ENCODE data around the gene P3H3.

The P3H3 gene, protein sequence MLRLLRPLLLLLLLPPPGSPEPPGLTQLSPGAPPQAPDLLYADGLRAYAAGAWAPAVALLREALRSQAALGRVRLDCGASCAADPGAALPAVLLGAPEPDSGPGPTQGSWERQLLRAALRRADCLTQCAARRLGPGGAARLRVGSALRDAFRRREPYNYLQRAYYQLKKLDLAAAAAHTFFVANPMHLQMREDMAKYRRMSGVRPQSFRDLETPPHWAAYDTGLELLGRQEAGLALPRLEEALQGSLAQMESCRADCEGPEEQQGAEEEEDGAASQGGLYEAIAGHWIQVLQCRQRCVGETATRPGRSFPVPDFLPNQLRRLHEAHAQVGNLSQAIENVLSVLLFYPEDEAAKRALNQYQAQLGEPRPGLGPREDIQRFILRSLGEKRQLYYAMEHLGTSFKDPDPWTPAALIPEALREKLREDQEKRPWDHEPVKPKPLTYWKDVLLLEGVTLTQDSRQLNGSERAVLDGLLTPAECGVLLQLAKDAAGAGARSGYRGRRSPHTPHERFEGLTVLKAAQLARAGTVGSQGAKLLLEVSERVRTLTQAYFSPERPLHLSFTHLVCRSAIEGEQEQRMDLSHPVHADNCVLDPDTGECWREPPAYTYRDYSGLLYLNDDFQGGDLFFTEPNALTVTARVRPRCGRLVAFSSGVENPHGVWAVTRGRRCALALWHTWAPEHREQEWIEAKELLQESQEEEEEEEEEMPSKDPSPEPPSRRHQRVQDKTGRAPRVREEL

GRCh38 chr12:6827982-6828780 lies at the start of gene P3H3:
TSS of gene P3H3 (plus strand) at chr12:6828407. CDS start at chr12:6828441, 34 bp downstream.
- no peak for DNase-seq

GRCh38 chr12:6778574-6779550 lies 49.3 kb upstream of the P3H3 start:
- peak; percentile 85 for DNase-seq

GRCh38 chr12:6779708-6780432 lies 48.3 kb upstream of the P3H3 start:
- no peak for DNase-seq

- DNase-seq: no peak
These were observed 47.6 kb upstream of the P3H3 start for GRCh38 chr12:6780573-6780972.

DNA sequence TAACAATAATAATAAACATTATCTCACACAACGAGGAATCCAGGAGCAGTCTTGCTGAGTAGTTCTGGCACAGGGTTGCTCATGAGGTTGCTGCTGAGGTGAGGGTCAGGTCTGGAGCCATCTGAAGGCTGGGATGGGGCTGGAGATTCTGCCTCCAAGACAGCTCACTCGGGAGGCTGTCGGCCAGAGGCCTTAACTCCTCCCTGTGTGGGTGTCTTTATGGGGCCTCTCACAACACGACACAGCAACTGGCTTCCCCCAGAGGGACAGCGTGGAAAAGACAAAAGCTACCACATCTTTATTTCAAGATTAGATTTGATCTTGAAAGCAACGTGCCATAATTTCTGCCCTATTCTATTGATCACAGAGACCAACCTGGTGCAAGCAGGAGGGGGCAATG lies 46.1 kb upstream of the P3H3 start:
- DNase-seq: no peak

DNA sequence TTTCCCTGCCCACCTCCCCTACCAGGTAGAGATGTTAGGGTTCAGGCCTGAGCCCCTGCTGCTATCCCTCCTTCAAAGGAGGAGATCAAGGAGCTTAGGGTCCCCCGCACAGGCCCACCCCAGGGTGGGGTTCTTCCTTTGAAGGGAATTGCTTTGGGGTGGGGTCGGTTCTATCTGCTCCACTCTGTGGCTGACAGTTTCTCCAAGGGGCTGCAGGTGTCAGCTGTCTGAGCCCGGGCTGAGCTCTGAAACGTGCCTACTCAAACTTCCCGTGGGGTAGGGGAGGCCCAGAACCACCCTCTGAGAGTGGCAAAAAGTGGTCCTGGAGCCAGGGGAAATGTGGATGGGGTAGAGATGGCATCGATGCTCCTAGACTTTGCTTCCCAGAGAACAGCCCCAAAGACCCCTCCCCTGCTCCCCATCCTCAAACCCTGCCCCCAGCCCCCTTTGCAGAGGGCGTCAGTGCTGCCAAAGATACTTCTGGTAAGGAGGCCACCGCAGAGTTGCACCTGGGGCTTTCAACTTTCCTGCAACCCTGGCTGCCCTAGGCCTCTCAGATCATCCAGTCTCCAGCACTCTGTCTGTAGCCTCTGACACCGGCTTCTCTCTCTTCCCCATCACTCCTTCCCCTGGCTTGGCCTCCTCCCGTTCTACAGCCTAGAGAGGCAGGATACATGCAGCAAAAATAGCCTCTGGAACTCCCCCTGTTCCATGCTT lies 45.2 kb upstream of the P3H3 start:
- DNase-seq: no peak

DNA sequence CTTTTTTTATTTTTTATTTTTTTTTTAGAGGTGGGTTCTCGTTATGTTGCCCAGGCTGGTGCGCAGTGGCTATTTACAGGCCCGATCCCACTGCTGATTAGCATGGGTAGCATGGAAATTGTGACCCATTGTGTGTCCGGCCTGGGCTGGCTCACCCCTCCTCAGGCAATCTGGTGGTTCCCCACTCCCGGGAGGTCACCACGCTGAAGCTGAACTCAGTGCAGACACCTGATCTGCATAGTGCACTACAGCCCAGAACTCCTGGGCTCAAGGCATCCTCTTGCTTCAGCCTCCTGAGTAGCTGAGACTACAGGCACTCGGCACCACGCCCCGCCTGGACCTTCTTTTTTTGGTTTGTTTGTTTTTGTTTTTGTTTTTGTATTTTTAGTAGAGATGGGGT lies 44.4 kb upstream of the P3H3 start:
- DNase-seq: no peak

DNA sequence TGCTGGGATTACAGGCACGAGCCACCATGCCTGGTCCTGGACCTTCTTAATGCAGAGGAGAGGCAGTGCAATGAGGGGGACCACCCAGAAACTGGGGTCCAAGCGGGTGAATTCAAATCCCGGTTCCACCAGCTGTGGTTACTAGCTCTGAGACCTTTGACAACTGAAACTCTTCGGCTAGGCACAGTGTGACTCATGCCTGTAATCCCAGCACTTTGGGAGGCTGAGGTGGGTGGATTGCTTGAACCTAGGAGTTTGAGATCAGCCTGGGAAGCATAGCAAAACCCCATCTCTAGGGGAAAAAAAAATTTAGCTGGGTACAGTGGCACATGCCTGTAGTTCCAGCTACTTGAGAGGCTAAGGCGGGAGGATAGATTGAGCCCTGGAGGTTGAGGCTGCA lies 43.9 kb upstream of the P3H3 start:
- DNase-seq: no peak

DNA sequence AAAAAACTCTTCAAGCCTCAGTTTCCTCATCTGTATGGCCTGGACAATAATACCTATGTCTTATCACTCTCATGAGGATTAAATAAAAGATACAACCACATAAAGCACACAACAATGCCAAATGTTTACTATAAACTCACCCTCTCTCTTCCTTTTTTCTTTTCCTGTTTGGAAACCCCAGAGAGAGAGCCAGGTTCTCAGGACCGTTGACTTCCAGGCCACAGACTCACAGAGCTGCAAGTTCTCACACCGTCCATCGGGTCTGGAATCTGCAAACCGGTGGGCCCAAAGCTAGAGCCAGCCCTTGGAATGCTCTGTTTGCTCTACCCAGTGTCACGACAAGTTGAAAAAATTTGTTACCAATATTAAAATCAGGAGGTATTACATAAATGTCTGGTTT lies 43.4 kb upstream of the P3H3 start:
- DNase-seq: no peak

DNA sequence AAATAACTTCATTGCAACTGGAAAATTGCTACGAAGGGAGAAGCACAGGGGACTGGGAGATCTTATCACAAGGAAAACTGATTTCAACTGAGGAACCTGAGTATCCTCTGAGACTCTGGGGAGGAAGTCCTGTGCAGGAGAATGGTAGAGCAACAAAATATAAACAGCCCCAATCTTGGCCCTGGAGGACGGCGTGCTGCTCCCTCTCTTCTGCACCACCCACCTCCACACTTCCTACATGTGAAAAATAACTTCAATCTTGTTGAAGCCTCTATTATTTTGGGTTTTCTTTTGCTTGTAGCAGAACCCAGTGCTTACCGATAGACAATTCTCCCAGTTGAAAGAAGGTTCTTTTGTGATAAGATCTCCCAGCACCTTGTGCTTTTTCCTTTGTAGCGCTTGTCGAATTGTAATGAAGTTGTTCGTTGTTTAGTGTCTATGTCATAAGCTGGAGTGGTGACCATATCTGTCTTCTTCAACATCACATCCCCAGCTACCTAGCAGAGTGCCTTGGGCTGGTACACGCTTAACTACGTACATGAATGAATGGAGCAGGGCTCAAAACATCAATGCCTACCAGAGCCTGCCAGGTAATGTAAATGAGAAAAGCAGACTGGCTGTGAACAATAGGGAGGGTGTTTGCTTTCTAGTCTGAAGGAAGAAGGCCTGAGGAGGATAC lies 41.7 kb upstream of the P3H3 start:
- DNase-seq: no peak

GRCh38 chr12:6787309-6787708 lies 40.9 kb upstream of the P3H3 start:
- DNase-seq: no peak

DNA sequence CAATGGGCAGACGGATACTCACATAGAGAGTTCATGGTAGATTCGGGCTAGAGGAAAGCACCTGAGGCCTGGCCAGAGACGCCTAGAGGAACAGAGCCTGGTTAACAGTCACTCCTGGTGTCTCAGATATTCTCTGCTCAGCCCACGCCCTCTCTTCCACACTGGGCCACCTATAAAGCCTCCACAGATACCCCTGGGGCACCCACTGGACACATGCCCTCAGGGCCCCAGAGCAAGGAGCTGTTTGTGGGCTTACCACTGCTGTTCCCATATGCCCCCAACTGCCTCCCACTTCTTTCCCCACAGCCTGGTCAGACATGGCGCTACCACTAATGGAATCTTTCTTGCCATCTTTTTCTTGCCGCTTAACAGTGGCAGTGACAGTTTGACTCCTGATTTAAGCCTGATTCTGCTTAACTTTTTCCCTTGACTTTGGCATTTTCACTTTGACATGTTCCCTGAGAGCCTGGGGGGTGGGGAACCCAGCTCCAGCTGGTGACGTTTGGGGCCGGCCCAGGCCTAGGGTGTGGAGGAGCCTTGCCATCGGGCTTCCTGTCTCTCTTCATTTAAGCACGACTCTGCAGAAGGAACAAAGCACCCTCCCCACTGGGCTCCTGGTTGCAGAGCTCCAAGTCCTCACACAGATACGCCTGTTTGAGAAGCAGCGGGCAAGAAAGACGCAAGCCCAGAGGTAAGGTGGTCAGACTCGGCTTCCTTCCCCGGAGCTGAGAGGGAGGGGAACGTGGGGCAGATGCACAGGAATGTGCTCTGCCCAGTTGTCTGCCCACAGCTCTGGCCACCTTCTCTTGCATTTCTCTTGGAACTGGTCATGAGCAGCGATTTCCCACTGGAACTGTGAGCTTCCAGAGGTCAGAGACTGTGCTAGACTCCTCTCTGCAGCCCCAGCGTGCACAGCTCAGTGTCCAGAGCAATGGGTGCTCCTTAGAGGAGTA lies 39.0 kb upstream of the P3H3 start, which contains the start of gene CD4:
CD4 (plus strand) TSS at position 557 of the 953 bp plus-strand sequence. CDS start 10,611 bp downstream, outside the sequence.
- DNase-seq: peak; percentile 68

- DNase-seq: peak; percentile 50
These were observed 37.6 kb upstream of the P3H3 start for GRCh38 chr12:6790496-6791150.

DNA sequence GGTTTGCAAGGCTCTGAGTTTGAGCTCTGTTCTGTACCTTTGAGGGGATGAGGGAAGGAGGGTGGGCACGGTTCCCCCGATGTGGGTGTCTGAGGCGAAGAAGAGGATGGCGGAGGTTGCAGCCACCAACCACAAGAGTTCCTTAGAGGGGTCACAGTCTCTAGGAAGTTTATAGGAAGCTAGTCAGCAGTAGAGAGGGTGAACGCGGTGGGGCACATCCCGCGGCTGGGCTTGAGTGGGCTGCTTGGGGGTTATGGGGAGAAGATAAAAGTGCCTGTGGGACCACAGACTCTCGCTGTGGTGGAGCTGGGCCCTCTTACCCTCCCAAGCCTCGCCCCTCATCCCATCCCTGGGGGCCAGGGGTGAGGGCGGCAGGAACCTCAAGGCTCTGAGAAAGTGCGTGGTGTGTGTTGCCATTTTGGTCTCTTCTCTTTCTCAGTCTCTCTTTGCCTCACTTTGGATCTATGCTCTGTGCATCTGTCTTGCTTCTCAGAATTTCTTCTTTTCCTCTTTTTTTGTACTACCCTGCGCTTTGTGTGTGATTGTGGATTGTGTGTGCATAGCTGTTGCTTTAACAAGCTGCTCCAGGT lies 36.2 kb upstream of the P3H3 start:
- no peak for DNase-seq

GRCh38 chr12:6792522-6793201 lies 35.5 kb upstream of the P3H3 start:
- DNase-seq: peak; percentile 20

DNA sequence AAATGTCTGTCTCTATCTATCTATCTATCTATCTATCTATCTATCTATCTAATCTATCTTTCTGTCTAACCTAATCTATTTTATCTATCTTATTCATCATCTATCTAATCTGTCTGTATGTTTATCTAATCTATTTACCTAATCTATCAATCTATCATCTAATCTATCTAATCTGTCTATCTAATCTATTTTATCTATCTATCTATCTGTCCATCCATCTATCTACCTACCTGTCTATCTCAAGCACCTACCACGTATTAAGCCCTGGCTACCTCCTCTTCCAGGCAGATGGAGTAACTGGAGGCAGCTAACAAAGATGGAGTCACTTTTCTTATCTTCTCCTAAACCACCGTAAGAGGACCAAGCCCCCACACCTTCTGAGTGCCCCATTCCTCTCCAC lies 33.1 kb upstream of the P3H3 start:
- DNase-seq: no peak

DNA sequence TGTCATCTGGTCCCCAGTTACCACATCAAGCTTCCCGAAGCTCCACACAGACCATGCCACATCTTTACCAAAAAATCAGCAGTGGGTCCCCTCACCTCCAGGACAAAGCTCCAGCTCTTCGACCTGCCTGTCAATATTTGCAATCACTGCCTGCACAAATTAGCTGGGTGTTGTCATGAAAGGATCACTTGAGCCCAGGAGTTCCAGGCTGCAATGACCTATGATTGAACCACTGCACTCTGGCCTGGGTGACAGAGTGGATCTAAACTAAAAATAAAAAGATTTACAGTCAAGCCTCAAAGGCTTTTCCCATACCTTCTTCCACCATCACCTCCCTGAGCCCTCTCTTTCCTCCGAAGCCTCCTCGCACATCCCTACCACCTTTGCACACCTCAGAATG lies 31.6 kb upstream of the P3H3 start:
- DNase-seq: no peak
